ENCODE measurements around the gene ATRNL1.

ATRNL1 gene

DNA sequence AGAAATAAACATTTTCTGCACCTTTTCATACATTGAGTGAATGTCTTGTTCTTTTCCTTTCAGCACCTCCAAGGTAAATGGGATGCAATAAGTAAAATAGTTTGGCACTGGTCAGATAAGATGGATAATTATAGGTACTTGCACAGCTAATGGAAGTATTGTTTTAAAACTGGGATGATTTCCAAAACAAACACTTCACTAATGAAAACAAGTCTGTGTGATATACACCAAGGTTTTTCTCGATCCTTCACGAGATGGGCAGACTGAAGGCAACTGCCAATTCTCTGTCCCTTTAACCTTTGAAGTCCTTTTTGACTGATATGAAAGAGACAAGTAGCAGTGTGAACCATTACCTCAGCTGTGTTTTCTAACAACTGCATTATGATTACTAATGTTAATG is 756.0 kb downstream of the ATRNL1 start:
- DNase-seq (ENCODE audit: low read depth) = no peak

- DNase-seq (ENCODE audit: low read depth) = no peak
Observed at GRCh38 chr10:115850666-115851065, 757.5 kb downstream of the ATRNL1 start.

GRCh38 chr10:115851695-115852094 is 758.5 kb downstream of the ATRNL1 start:
- DNase-seq (ENCODE audit: low read depth) = no peak

DNA sequence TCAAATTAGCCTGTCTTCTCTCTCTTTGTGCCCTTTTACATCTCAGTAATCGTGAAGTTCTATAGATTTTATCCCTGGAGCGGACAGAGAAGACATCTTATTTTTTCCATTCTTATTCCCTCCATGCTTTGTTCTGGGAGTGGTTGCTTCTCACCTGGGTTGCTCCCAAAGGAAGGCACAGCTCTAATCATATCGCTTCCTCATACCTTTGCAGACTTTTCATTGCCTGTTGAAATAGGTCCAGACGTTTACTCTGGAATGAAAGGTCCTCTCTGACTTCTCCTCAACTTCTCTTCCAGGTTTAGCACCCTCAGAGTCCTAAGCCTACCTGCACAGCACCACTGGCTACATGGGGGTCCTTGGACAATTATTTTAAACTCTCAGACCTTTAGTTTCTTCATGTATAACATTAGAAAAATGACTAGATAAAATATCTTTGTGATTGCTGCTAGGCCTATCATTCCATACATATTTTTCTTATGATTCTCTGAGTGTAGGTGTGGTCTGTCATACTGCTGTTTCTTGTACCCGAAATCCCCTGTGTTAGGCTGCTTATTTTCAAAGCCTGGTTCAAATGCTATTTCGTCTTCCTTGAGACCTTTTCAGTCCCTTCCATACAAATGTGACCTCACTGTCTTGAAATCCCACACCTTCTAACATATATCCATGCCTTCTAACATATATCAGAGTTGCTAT is 761.7 kb downstream of the ATRNL1 start:
- no peak for DNase-seq (ENCODE audit: low read depth)

- DNase-seq (ENCODE audit: low read depth) = no peak
Observed at GRCh38 chr10:115856580-115856979, 763.4 kb downstream of the ATRNL1 start.

GRCh38 chr10:115857856-115858255 is 764.7 kb downstream of the ATRNL1 start:
- DNase-seq (ENCODE audit: low read depth) = no peak

DNA sequence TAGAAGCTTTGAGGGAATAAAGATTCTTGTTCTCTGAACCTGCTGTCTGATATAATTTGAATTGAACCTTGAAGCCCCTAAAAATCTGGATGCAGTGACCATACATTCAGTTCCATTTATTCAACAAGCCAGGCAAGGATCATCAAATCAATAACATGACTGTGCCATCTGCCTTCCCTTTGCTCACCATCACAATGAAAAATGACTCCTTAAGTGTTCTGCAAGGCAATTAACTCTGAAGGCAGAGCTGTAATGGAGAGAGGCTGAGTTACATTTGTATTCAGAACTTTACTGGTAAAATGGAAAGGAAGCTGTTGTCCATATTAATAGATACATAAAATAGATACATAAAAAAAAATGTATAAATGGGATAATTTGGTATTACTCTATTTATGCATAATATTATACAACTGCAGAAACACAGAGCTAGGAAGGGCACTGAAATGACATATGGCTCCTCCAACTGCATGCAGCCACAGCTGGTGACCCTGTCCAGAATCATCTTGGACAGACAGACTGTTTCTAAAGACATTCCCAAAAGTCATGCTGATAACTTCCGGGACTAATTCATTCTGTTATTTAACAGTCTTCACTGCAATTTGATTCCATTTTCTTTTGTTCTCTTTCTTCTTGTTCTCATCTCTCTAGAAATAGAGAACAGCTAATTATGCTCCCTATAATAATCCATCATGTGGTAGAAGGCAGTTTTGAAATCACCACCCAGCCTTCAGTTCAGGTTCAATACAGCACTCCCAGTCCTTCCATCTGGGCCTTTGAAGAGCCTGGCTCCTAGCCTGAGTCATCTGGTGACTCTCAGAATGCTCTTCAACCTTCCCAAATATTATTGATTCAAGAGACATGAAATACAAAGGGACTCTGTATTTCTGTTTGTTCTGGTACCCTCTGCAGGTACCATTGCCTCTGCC is 767.3 kb downstream of the ATRNL1 start:
- DNase-seq (ENCODE audit: low read depth) = no peak

- DNase-seq (ENCODE audit: low read depth) = no peak
Observed at GRCh38 chr10:115861455-115861854, 768.3 kb downstream of the ATRNL1 start.

GRCh38 chr10:115861864-115862263 is 768.7 kb downstream of the ATRNL1 start:
- DNase-seq (ENCODE audit: low read depth) = no peak

DNA sequence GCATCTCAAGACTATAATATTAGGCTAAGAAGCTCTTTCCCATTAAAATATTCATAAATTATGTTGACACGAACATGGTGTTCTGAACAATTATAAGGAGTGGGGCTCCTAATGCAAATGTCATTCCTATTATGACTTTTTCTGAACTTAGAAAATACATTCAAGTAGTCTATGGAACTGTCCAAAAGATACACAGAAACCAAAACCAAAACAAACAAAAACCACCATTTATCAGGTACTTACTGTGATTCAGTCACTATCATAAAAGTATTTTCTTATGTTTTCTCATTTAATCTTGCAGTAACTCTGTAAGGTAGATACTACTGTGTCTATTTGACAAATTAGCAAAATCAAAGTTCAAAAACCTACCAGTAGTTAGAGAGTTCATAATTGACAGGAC is 773.0 kb downstream of the ATRNL1 start:
- DNase-seq (ENCODE audit: low read depth) = no peak

- no peak for DNase-seq (ENCODE audit: low read depth)
Observed at GRCh38 chr10:115866691-115867090, 773.5 kb downstream of the ATRNL1 start.

DNA sequence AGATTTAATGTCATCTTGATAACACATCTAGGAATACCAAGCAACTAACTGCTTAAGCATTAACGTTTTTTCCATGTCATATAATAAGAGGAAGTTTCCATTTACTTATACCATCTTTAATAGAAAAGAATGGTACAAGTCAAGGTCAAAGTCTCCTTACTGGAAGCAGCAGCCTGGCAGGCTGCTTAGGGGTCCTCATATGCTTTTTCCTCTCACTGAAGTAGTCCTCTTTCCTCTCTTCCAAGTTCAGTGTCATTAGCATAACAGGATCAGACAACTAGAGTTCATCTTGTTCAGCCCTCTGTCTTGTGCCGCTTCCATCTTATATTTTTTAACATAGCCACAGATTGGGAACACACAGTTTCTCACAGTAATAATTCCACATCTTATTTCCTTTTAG is 774.1 kb downstream of the ATRNL1 start:
- DNase-seq (ENCODE audit: low read depth) = no peak

- DNase-seq (ENCODE audit: low read depth) = no peak
Observed at GRCh38 chr10:115871855-115872254, 778.7 kb downstream of the ATRNL1 start.

GRCh38 chr10:115875172-115875571 is 782.0 kb downstream of the ATRNL1 start:
- DNase-seq (ENCODE audit: low read depth) = no peak

- no peak for DNase-seq (ENCODE audit: low read depth)
Observed at GRCh38 chr10:115879372-115880089, 786.4 kb downstream of the ATRNL1 start.

DNA sequence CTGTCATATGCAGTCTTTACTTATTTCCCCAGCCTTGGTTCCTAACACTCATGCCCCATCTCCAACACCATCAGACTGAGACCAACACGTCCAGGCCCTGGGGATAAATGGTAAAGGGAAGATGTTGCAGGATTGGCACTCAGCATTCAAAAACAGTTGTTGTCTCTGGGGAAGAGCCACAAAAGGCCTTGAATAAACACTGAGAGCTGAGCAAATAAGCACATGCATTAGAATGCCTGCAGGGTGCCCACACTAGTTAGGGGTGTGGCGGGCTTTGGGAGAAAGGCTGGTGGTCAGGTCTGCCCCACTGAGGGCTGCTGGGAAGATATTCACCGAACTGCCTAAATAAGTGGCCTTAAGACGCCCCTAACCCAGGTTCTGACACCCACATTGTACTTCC is 788.9 kb downstream of the ATRNL1 start:
- no peak for DNase-seq (ENCODE audit: low read depth)

GRCh38 chr10:115883372-115883771 is 790.2 kb downstream of the ATRNL1 start:
- no peak for DNase-seq (ENCODE audit: low read depth)

DNA sequence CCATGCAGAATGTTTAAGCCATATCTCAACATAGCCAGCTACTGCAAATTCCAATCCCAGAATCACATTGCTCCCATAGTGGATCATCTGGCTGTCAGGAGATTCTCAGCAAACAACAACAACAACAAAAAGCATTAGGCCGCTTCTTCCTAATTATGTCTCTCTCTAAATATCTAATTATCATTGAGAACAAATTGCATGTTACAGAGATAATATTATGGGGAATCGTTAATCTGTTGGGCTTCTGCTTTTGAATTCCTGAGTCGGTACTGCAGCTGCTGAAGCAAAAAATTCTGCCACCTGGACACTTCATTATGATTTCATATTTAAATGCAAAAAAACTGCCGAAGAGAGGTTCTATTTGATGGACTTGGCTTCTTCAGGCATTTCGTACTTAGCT is 791.2 kb downstream of the ATRNL1 start:
- no peak for DNase-seq (ENCODE audit: low read depth)

- no peak for DNase-seq (ENCODE audit: low read depth)
Observed at GRCh38 chr10:115895166-115895565, 802.0 kb downstream of the ATRNL1 start.

GRCh38 chr10:115898242-115898641 is 805.1 kb downstream of the ATRNL1 start:
- no peak for DNase-seq (ENCODE audit: low read depth)

GRCh38 chr10:115902596-115902995 is 809.4 kb downstream of the ATRNL1 start:
- no peak for DNase-seq (ENCODE audit: low read depth)

DNA sequence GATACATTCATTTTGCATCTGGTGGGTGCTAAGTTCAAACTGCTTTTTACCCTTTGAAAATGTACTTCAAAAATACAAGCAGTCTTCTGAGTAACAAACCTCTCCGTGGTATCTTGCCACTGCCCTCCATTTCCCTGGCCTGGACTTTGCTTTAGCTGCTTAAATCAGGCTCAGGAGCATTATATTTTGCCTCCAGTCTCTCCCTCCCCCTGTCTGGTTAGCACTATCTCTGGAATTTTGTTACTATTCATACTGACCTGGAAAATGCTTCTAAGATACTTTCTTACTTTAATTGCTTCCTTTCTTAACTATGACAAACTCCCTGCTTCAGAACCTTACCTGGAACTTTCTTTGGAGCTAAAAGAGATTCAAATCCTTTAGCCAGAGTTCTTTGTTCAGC is 810.0 kb downstream of the ATRNL1 start:
- no peak for DNase-seq (ENCODE audit: low read depth)

- no peak for DNase-seq (ENCODE audit: low read depth)
Observed at GRCh38 chr10:115903845-115904244, 810.7 kb downstream of the ATRNL1 start.
